Endothelial cell of umbilical vein (primary cell): ENCODE data around the gene SLC12A5.

Experiments used
- CTCF ChIP-seq, 2 donors: IDR thresholded peaks; 1 replicate in 1 of 2; 2 replicates in 1 of 2; pipeline ENCODE4 v1.5.1; 2011; ENCODE audit warnings: low read length in 2 of 2, mild to moderate bottlenecking in 2 of 2, moderate library complexity in 2 of 2, control low read depth in 1 of 2, inconsistent platforms in 1 of 2, low read depth in 1 of 2; ENCODE audit not compliant: insufficient read depth in 1 of 2; ENCODE audit errors: extremely low read depth in 1 of 2
- POLR2AphosphoS5 ChIP-seq: IDR thresholded peaks from 2 replicates; pipeline ENCODE4 v1.6.1; 2012; ENCODE audit warnings: low read depth, mild to moderate bottlenecking, control low read depth, low read length, moderate library complexity; ENCODE audit not compliant: insufficient read depth

- TF ChIP-seq CTCF (IDR thresholded peaks at IDR 0.05; ENCODE audit: extremely low read depth in 1 of 2, insufficient read depth in 1 of 2, low read depth in 1 of 2, low read length in 2 of 2): no peak
- TF ChIP-seq POLR2AphosphoS5: no peak
Measured at GRCh38 chr20:46062151-46062550, 33.1 kb downstream of the SLC12A5 start.
